ENCODE measurements around the gene TSR3. TPM values are rescaled to one million over a fixed set of nuclear protein-coding genes. Genes with fewer than 3 reads are reported as not detected.

TSR3 gene
- total RNA-seq, 1 experiment from 2014 or later = 20.1 TPM

DNA sequence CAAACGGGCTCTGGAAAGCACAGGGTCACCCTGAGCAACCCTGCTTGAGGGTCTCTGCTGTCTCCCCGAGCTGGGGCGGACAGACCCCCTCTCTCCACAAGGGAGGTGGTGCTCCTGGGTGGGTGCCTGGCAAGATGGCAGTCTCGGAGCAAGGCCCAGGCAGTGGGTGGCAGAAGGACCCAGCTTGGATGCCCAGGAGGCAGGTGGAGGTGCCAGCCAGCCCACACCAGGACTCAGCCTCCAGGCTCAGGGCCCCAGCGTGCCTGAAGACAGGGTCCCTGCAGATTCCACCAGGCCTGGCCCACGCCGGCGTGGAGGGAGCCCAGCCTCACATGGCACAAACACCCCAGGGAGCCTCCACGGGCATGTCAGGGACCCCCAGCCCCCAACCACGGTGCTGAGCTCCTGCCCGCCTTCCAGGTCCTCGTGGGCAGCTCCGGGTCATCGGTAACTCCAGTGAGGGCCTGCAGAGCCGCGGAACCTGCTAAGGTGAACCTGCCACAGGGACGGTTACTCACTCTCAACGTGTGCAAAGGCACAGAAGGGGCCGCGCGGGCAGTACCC, 42.0 kb upstream of the TSR3 start:
- H3K27ac ChIP-seq (ENCODE audit: low read length) = no peak overlapping the region
- H3K79me2 ChIP-seq (ENCODE audit: low read length) = no peaks in the 10 kb centered on the region
- no peak for DNase-seq
- H3K4me3 ChIP-seq (ENCODE audit: low read length) = no peak overlapping the region
- no peaks in the 10 kb centered on the region for H3K27me3 ChIP-seq (ENCODE audit: low read length)
- H2AFZ ChIP-seq (ENCODE audit: low read length) = no peak overlapping the region
- no peaks in the 10 kb centered on the region for H3K9me3 ChIP-seq (ENCODE audit: low read length)
- no peaks in the 10 kb centered on the region for H4K20me1 ChIP-seq (ENCODE audit: insufficient read depth, low read depth, low read length)
- H3K36me3 ChIP-seq (ENCODE audit: insufficient read depth, low read length) = no peaks in the 10 kb centered on the region
- H3K9me2 ChIP-seq (replicated peaks; ENCODE audit: insufficient read depth, low read length) = no peaks in the 10 kb centered on the region
- H3K9ac ChIP-seq (ENCODE audit: low read length) = no peak overlapping the region
- no peak overlapping the region for H3K4me2 ChIP-seq (ENCODE audit: low read depth, low read length, poor library complexity, severe bottlenecking)
- H3K4me1 ChIP-seq (ENCODE audit: low read length) = no peaks in the 10 kb centered on the region

- no peaks in the 10 kb centered on the region for H3K27me3 ChIP-seq (ENCODE audit: low read length)
- H3K4me2 ChIP-seq (ENCODE audit: low read depth, low read length, poor library complexity, severe bottlenecking) = no peak overlapping the region
- H3K9me3 ChIP-seq (ENCODE audit: low read length) = no peaks in the 10 kb centered on the region
- no peak overlapping the region for H2AFZ ChIP-seq (ENCODE audit: low read length)
- H3K4me1 ChIP-seq (ENCODE audit: low read length) = no peaks in the 10 kb centered on the region
- H3K27ac ChIP-seq (ENCODE audit: low read length) = no peak overlapping the region
- H3K4me3 ChIP-seq (ENCODE audit: low read length) = no peak overlapping the region
- H3K79me2 ChIP-seq (ENCODE audit: low read length) = no peaks in the 10 kb centered on the region
- no peak overlapping the region for H3K9ac ChIP-seq (ENCODE audit: low read length)
- DNase-seq = no peak
- H3K9me2 ChIP-seq (replicated peaks; ENCODE audit: insufficient read depth, low read length) = no peaks in the 10 kb centered on the region
- H4K20me1 ChIP-seq (ENCODE audit: insufficient read depth, low read depth, low read length) = no peaks in the 10 kb centered on the region
- H3K36me3 ChIP-seq (ENCODE audit: insufficient read depth, low read length) = no peaks in the 10 kb centered on the region
Measured at GRCh38 chr16:1392826-1393225, 41.1 kb upstream of the TSR3 start.

DNA sequence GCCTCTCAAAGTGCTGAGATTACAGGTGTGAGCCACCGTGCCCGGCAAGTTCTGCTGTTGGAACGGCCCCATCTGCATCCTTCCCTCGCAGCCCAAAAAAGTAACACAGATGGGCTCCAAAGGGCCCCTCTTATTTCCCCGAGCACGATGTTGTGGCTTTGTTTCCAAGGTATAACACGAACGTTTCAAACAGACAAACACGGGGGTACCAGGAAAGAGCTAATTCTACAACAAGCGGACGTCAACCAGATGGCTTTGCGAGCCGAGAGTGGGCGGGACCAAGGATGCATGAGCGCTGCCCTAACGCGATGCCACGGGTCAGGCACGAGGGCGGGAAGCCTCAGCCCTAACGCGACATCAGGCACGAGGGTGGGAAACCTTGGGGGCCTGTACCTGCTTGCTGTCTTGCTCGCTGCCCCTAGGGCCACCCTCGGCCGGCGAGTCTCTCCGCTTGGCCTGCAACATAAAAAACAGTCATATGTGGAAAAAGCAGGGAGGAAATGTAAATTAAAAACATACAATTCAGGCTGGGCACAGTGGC, 38.6 kb upstream of the TSR3 start:
- Histone ChIP-seq H4K20me1 (ENCODE audit: insufficient read depth, low read depth, low read length) (no peaks in the 10 kb centered on the region), H3K9ac (ENCODE audit: low read length) (no peak overlapping the region), H3K27ac (ENCODE audit: low read length) (no peak overlapping the region), H2AFZ (ENCODE audit: low read length) (no peak overlapping the region), H3K9me3 (ENCODE audit: low read length) (no peaks in the 10 kb centered on the region), H3K36me3 (ENCODE audit: insufficient read depth, low read length) (no peaks in the 10 kb centered on the region), H3K9me2 (replicated peaks; ENCODE audit: insufficient read depth, low read length) (no peaks in the 10 kb centered on the region), H3K4me2 (ENCODE audit: low read depth, low read length, poor library complexity, severe bottlenecking) (no peak overlapping the region), H3K4me3 (ENCODE audit: low read length) (no peak overlapping the region), H3K27me3 (ENCODE audit: low read length) (no peaks in the 10 kb centered on the region), H3K4me1 (ENCODE audit: low read length) (no peaks in the 10 kb centered on the region), H3K79me2 (ENCODE audit: low read length) (no peaks in the 10 kb centered on the region)
- no peak for DNase-seq

GRCh38 chr16:1389762-1390161, 38.1 kb upstream of the TSR3 start:
- Histone ChIP-seq H3K9me3 (ENCODE audit: low read length) (no peaks in the 10 kb centered on the region), H3K9ac (ENCODE audit: low read length) (no peak overlapping the region), H2AFZ (ENCODE audit: low read length) (no peak overlapping the region), H3K4me2 (ENCODE audit: low read depth, low read length, poor library complexity, severe bottlenecking) (no peak overlapping the region), H3K4me1 (ENCODE audit: low read length) (no peaks in the 10 kb centered on the region), H3K4me3 (ENCODE audit: low read length) (no peak overlapping the region), H4K20me1 (ENCODE audit: insufficient read depth, low read depth, low read length) (no peaks in the 10 kb centered on the region), H3K36me3 (ENCODE audit: insufficient read depth, low read length) (no peaks in the 10 kb centered on the region), H3K9me2 (replicated peaks; ENCODE audit: insufficient read depth, low read length) (no peaks in the 10 kb centered on the region), H3K27me3 (ENCODE audit: low read length) (no peaks in the 10 kb centered on the region), H3K79me2 (ENCODE audit: low read length) (no peaks in the 10 kb centered on the region), H3K27ac (ENCODE audit: low read length) (no peak overlapping the region)
- DNase-seq = no peak

GRCh38 chr16:1387331-1387730, 35.7 kb upstream of the TSR3 start:
- Histone ChIP-seq H3K4me2 (ENCODE audit: low read depth, low read length, poor library complexity, severe bottlenecking) (no peak overlapping the region), H3K4me1 (ENCODE audit: low read length) (no peaks in the 10 kb centered on the region), H3K9me3 (ENCODE audit: low read length) (no peaks in the 10 kb centered on the region), H3K27ac (ENCODE audit: low read length) (no peak overlapping the region), H3K4me3 (ENCODE audit: low read length) (no peak overlapping the region), H4K20me1 (ENCODE audit: insufficient read depth, low read depth, low read length) (no peaks in the 10 kb centered on the region), H3K9me2 (replicated peaks; ENCODE audit: insufficient read depth, low read length) (no peaks in the 10 kb centered on the region), H3K27me3 (ENCODE audit: low read length) (no peaks in the 10 kb centered on the region), H2AFZ (ENCODE audit: low read length) (no peak overlapping the region), H3K36me3 (ENCODE audit: insufficient read depth, low read length) (no peaks in the 10 kb centered on the region), H3K9ac (ENCODE audit: low read length) (no peak overlapping the region), H3K79me2 (ENCODE audit: low read length) (no peaks in the 10 kb centered on the region)
- no peak for DNase-seq

GRCh38 chr16:1385232-1385631, 33.6 kb upstream of the TSR3 start:
- no peaks in the 10 kb centered on the region for H4K20me1 ChIP-seq (ENCODE audit: insufficient read depth, low read depth, low read length)
- H3K9ac ChIP-seq (ENCODE audit: low read length) = no peak overlapping the region
- H3K79me2 ChIP-seq (ENCODE audit: low read length) = no peaks in the 10 kb centered on the region

DNA sequence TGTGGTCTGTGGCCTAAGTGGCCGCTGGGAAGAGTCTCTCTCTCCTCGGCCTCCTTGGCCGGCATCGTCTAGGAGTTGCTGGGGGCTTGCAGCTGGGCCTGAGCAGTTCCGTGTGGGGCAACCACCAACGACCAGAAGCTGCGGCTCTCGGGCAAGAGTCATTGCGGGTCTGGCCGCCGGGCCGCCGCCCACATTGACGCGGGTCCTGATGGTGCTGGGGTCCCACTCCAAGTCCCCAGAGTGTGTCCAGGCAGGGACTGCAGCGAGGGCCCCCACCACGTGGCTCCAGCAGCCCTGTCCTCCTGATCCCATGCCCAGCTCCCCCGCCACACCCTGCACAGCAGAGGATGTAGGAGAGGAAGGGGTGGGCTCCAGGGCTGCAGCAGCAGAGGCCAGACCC, 31.9 kb upstream of the TSR3 start:
- no peaks in the 10 kb centered on the region for H3K9me3 ChIP-seq (ENCODE audit: low read length)
- no peaks in the 10 kb centered on the region for H3K36me3 ChIP-seq (ENCODE audit: insufficient read depth, low read length)
- H3K79me2 ChIP-seq (ENCODE audit: low read length) = peaks cover 7% of the 10 kb centered on the region
- H3K27ac ChIP-seq (ENCODE audit: low read length) = no peak overlapping the region
- no peak overlapping the region for H2AFZ ChIP-seq (ENCODE audit: low read length)
- H3K4me3 ChIP-seq (ENCODE audit: low read length) = no peak overlapping the region
- no peaks in the 10 kb centered on the region for H3K27me3 ChIP-seq (ENCODE audit: low read length)
- no peak for DNase-seq
- no peaks in the 10 kb centered on the region for H4K20me1 ChIP-seq (ENCODE audit: insufficient read depth, low read depth, low read length)
- no peak overlapping the region for H3K4me2 ChIP-seq (ENCODE audit: low read depth, low read length, poor library complexity, severe bottlenecking)
- H3K4me1 ChIP-seq (ENCODE audit: low read length) = peaks cover 8% of the 10 kb centered on the region
- H3K9ac ChIP-seq (ENCODE audit: low read length) = no peak overlapping the region
- H3K9me2 ChIP-seq (replicated peaks; ENCODE audit: insufficient read depth, low read length) = no peaks in the 10 kb centered on the region

More at GRCh38 chr16:1385232-1385631, 33.6 kb upstream of the TSR3 start:
- Histone ChIP-seq H3K4me3 (ENCODE audit: low read length) (no peak overlapping the region), H3K27me3 (ENCODE audit: low read length) (no peaks in the 10 kb centered on the region), H3K9me2 (replicated peaks; ENCODE audit: insufficient read depth, low read length) (no peaks in the 10 kb centered on the region), H3K4me1 (ENCODE audit: low read length) (no peaks in the 10 kb centered on the region), H2AFZ (ENCODE audit: low read length) (no peak overlapping the region), H3K36me3 (ENCODE audit: insufficient read depth, low read length) (no peaks in the 10 kb centered on the region), H3K4me2 (ENCODE audit: low read depth, low read length, poor library complexity, severe bottlenecking) (no peak overlapping the region), H3K9me3 (ENCODE audit: low read length) (no peaks in the 10 kb centered on the region), H3K27ac (ENCODE audit: low read length) (no peak overlapping the region)
- no peak for DNase-seq

- Histone ChIP-seq H3K4me2 (ENCODE audit: low read depth, low read length, poor library complexity, severe bottlenecking) (no peak overlapping the region), H2AFZ (ENCODE audit: low read length) (no peak overlapping the region), H4K20me1 (ENCODE audit: insufficient read depth, low read depth, low read length) (peaks cover 5% of the 10 kb centered on the region; the same call in 1 of the 2 replicates), H3K27me3 (ENCODE audit: low read length) (no peaks in the 10 kb centered on the region), H3K4me1 (ENCODE audit: low read length) (peaks cover 14% of the 10 kb centered on the region), H3K9ac (ENCODE audit: low read length) (no peak overlapping the region), H3K9me2 (replicated peaks; ENCODE audit: insufficient read depth, low read length) (no peaks in the 10 kb centered on the region), H3K79me2 (ENCODE audit: low read length) (peaks cover 18% of the 10 kb centered on the region), H3K36me3 (ENCODE audit: insufficient read depth, low read length) (no peaks in the 10 kb centered on the region), H3K9me3 (ENCODE audit: low read length) (no peaks in the 10 kb centered on the region), H3K4me3 (ENCODE audit: low read length) (no peak overlapping the region), H3K27ac (ENCODE audit: low read length) (no peak overlapping the region)
- DNase-seq = no peak
Measured at GRCh38 chr16:1381612-1382406, 30.1 kb upstream of the TSR3 start.
